Activated CD8-positive, alpha-beta memory T cell treated with anti-CD3 and anti-CD28 coated beads, Interleukin-2, amount 50 U/mL, for 24 hours (primary cell): ENCODE measurements around the gene CRTAC1.

ENCODE experiments used
- DNase-seq: peaks from one replicate; pipeline ENCODE4 v3.0.0-alpha.2; 2020; ENCODE audit errors: extremely low read depth

The CRTAC1 gene

GRCh38 chr10:97974526-97975525, 55.6 kb downstream of the CRTAC1 start:
- DNase-seq: no peak

- DNase-seq: no peak
Observed at GRCh38 chr10:97974100-97974499, 56.3 kb downstream of the CRTAC1 start.

- DNase-seq: no peak
Observed at GRCh38 chr10:97969538-97970079, 60.8 kb downstream of the CRTAC1 start.

- DNase-seq: no peak
Observed at GRCh38 chr10:97964748-97965147, 65.7 kb downstream of the CRTAC1 start.

- no peak for DNase-seq
Observed at GRCh38 chr10:97961945-97962344, 68.5 kb downstream of the CRTAC1 start.

- no peak for DNase-seq
Observed at GRCh38 chr10:97960269-97961056, 70.0 kb downstream of the CRTAC1 start.

GRCh38 chr10:97949462-97949861, 81.0 kb downstream of the CRTAC1 start:
- DNase-seq: no peak

GRCh38 chr10:97948822-97949221, 81.6 kb downstream of the CRTAC1 start:
- no peak for DNase-seq

- no peak for DNase-seq
Observed at GRCh38 chr10:97944772-97945171, 85.6 kb downstream of the CRTAC1 start.

- no peak for DNase-seq
Observed at GRCh38 chr10:97943294-97943693, 87.1 kb downstream of the CRTAC1 start.

- DNase-seq: no peak
Observed at GRCh38 chr10:97940534-97940933, 89.9 kb downstream of the CRTAC1 start.

- no peak for DNase-seq
Observed at GRCh38 chr10:97939446-97939990, 90.9 kb downstream of the CRTAC1 start.

- DNase-seq: no peak
Observed at GRCh38 chr10:97937928-97938327, 92.5 kb downstream of the CRTAC1 start.

GRCh38 chr10:97937054-97937453, 93.4 kb downstream of the CRTAC1 start:
- DNase-seq: no peak

- no peak for DNase-seq
Observed at GRCh38 chr10:97936126-97936525, 94.3 kb downstream of the CRTAC1 start.

- DNase-seq: no peak
Observed at GRCh38 chr10:97932932-97933530, 97.4 kb downstream of the CRTAC1 start.

GRCh38 chr10:97931041-97931440, 99.4 kb downstream of the CRTAC1 start:
- DNase-seq: no peak

GRCh38 chr10:97928897-97929296, 101.5 kb downstream of the CRTAC1 start:
- no peak for DNase-seq

GRCh38 chr10:97927622-97928021, 102.8 kb downstream of the CRTAC1 start:
- no peak for DNase-seq

- DNase-seq: no peak
Observed at GRCh38 chr10:97926055-97926454, 104.4 kb downstream of the CRTAC1 start.

- no peak for DNase-seq
Observed at GRCh38 chr10:97925308-97925938, 105.0 kb downstream of the CRTAC1 start.
